ENCODE measurements around the gene SMCO2.

- no peak for TF ChIP-seq CTCF (IDR thresholded peaks at IDR 0.05; ENCODE audit: low read depth, low read length, poor library complexity, severe bottlenecking)
- TF ChIP-seq EZH2phosphoT487 (IDR thresholded peaks at IDR 0.05; ENCODE audit: borderline replicate concordance, low read length): no peak
Measured at GRCh38 chr12:27472604-27473003, 26.1 kb downstream of the SMCO2 start.
